GM12878 (cell line): Measurements from ENCODE around the gene ASGR1. TPM values are rescaled to one million over a fixed set of nuclear protein-coding genes. Genes with fewer than 3 reads are reported as not detected.

ENCODE experiments used
- ATAC-seq: fragments of 200-7000 bp; cut with Tn5 transposase; 3 replicates; pipeline ENCODE4 v1.9.1; 2020; ENCODE audit warnings: mild to moderate bottlenecking, moderate library complexity
- BruUV-seq: library from RNA; stranded (reverse); fragments of 400-500 nt; replicated peaks from 2 replicates; lab custom pipeline; 2021; lab: Mats Ljungman, UMichigan
- CTCF ChIA-PET: fragments of 300-600 bp; sonication (Branson Sonifier 250); formaldehyde crosslinking; extraction: SDS; loops from one replicate; lab custom pipeline; 2021; ENCODE audit warnings: inconsistent platforms; lab: Yijun Ruan, JAX
- POLR2A ChIA-PET: fragments of 350-600 bp; formaldehyde crosslinking; extraction: SDS; loops from one replicate; lab custom pipeline; 2021; ENCODE audit warnings: inconsistent platforms; lab: Charles Lee
- RAD21 ChIA-PET: fragments of 300-600 bp; sonication (Branson Sonifier 250); formaldehyde crosslinking; loops from one replicate; lab custom pipeline; 2023; ENCODE audit warnings: antibody characterized with exemption; ENCODE audit not compliant: unreplicated experiment; lab: Charles Lee
- SMC1A ChIA-PET: fragments of 300-600 bp; sonication (Branson Sonifier 250); formaldehyde crosslinking; loops from one replicate; lab custom pipeline; 2023; ENCODE audit not compliant: unreplicated experiment, uncharacterized antibody; lab: Charles Lee
- DNase-seq: peaks from one replicate; pipeline ENCODE4 v3.0.0-alpha.2; 2011; ENCODE audit warnings: low read depth, low spot score
- FAIRE-seq: peaks from 3 replicates; lab custom pipeline; 2011; peaks lifted over from hg19 to GRCh38; lab: Jason Lieb, UNC
- H2AFZ ChIP-seq: 2 replicates; pipeline ENCODE4 v1.6.0; 2011; ENCODE audit warnings: low read depth, low read length, control low read depth; ENCODE audit not compliant: control insufficient read depth
- H3K27ac ChIP-seq: 2 replicates; pipeline ENCODE4 v1.5.1; 2011; ENCODE audit warnings: control low read depth; ENCODE audit not compliant: control insufficient read depth, insufficient read depth
- H3K27me3 ChIP-seq, 2 experiments: replicated peaks in 1 of 2; 2 replicates each; pipeline versions ENCODE4 v1.6.0 to v1.6.1; 2011; ENCODE audit warnings: low read length in 1 of 2; ENCODE audit not compliant: control insufficient read depth in 2 of 2, insufficient read depth in 2 of 2
- H3K36me3 ChIP-seq, 2 experiments: 2 replicates each; pipeline ENCODE4 v1.5.1; 2011; ENCODE audit warnings: low read length in 1 of 2; ENCODE audit not compliant: control insufficient read depth in 2 of 2, insufficient read depth in 2 of 2
- H3K4me1 ChIP-seq: 2 replicates; pipeline ENCODE4 v1.6.1; 2011; ENCODE audit warnings: mild to moderate bottlenecking, low read length, moderate library complexity, mixed read lengths; ENCODE audit not compliant: control insufficient read depth, insufficient read depth
- H3K4me2 ChIP-seq: 2 replicates; pipeline ENCODE4 v1.6.0; 2011; ENCODE audit warnings: control low read depth; ENCODE audit not compliant: control insufficient read depth, insufficient read depth
- H3K4me3 ChIP-seq: fragments of 200-600 bp; sonication (generic); 2 replicates; pipeline ENCODE4 v1.5.1; 2016
- H3K79me2 ChIP-seq: 2 replicates; pipeline ENCODE4 v1.6.0; 2011; ENCODE audit warnings: low read length; ENCODE audit not compliant: control insufficient read depth, insufficient read depth
- H3K9ac ChIP-seq: 2 replicates; pipeline ENCODE4 v1.8.0; 2011; ENCODE audit warnings: low read length, control low read depth, mixed read lengths; ENCODE audit not compliant: control insufficient read depth, insufficient read depth
- H3K9me3 ChIP-seq: replicated peaks from 3 replicates; pipeline ENCODE4 v1.5.1; 2011; ENCODE audit warnings: mild to moderate bottlenecking, low read length; ENCODE audit not compliant: control insufficient read depth, insufficient read depth
- H4K20me1 ChIP-seq: 2 replicates; pipeline ENCODE4 v1.6.0; 2011; ENCODE audit not compliant: control insufficient read depth, insufficient read depth
- CBFB ChIP-seq: IDR thresholded peaks from 2 replicates; pipeline ENCODE4 v1.6.1; 2016; ENCODE audit warnings: antibody characterized with exemption, low read depth
- HDAC2 ChIP-seq: fragments of 200-600 bp; sonication (generic); IDR thresholded peaks from 2 replicates; pipeline ENCODE4 v1.6.1; 2017
- IKZF1 ChIP-seq: fragments of 450-650 bp; conservative IDR thresholded peaks from 2 replicates; pipeline ENCODE4 v1.6.1; 2017; ENCODE audit warnings: antibody characterized with exemption, mild to moderate bottlenecking
- IRF4 ChIP-seq: IDR thresholded peaks from 2 replicates; pipeline ENCODE4 v1.6.1; 2011; ENCODE audit warnings: low read depth, low read length
- NFYA ChIP-seq: IDR thresholded peaks from 2 replicates; pipeline ENCODE4 v1.6.1; 2011; ENCODE audit warnings: low read depth, mild to moderate bottlenecking, low read length, improper control_type of control experiment, borderline replicate concordance
- NFYB ChIP-seq: IDR thresholded peaks from 2 replicates; pipeline ENCODE4 v1.6.1; 2011; ENCODE audit warnings: low read depth, mild to moderate bottlenecking, low read length, improper control_type of control experiment, moderate library complexity; ENCODE audit not compliant: insufficient read depth
- NR2C2 ChIP-seq: IDR thresholded peaks from 2 replicates; pipeline ENCODE4 v1.6.1; 2011; ENCODE audit warnings: borderline replicate concordance, low read depth; ENCODE audit not compliant: control insufficient read depth, insufficient read length
- PAX5 ChIP-seq: IDR thresholded peaks from 2 replicates; pipeline ENCODE4 v1.6.1; 2011; ENCODE audit warnings: low read depth, low read length, borderline replicate concordance
- PML ChIP-seq: IDR thresholded peaks from 2 replicates; pipeline ENCODE4 v1.6.1; 2012; ENCODE audit warnings: low read length, inconsistent platforms
- RAD21 ChIP-seq: IDR thresholded peaks from 2 replicates; pipeline ENCODE4 v1.6.1; 2011; ENCODE audit warnings: mild to moderate bottlenecking, low read depth, low read length, moderate library complexity; ENCODE audit not compliant: insufficient read depth
- RBBP5 ChIP-seq: fragments of 200-600 bp; sonication (generic); conservative IDR thresholded peaks from 2 replicates; pipeline ENCODE4 v1.6.1; 2016
- SKIL ChIP-seq: fragments of 450-650 bp; IDR thresholded peaks from 2 replicates; pipeline ENCODE4 v1.6.1; 2017; ENCODE audit warnings: mild to moderate bottlenecking, low read depth, inconsistent platforms; ENCODE audit not compliant: poor library complexity, severe bottlenecking
- SMARCA5 ChIP-seq: fragments of 450-650 bp; IDR thresholded peaks from 2 replicates; pipeline ENCODE4 v1.6.1; 2017; ENCODE audit warnings: mild to moderate bottlenecking
- TCF12 ChIP-seq: IDR thresholded peaks from 2 replicates; pipeline ENCODE4 v1.6.1; 2011; ENCODE audit warnings: low read depth, mild to moderate bottlenecking, low read length
- WRNIP1 ChIP-seq: IDR thresholded peaks from 2 replicates; pipeline ENCODE4 v1.6.1; 2011; ENCODE audit warnings: low read depth, low read length, improper control_type of control experiment, borderline replicate concordance
- WGBS: methylation state at CpG from one replicate; pipeline ENCODE4 v1.1.6; 2016; ENCODE audit warnings: low lambda C conversion rate; ENCODE audit not compliant: insufficient replicate concordance, insufficient coverage; ENCODE audit errors: missing lambda C conversion rate; 5-methylcytosine and 5-hydroxymethylcytosine counted together
- in situ Hi-C: fragments of 300-500 bp; cut with MboI; formaldehyde crosslinking; loops from 9 replicates; pipeline ENCODE4 v1.14.3; 2018; ENCODE audit warnings: mixed read lengths
- intact Hi-C: fragments of 100-400 bp; cut with micrococcal nuclease; formaldehyde crosslinking; loops from one replicate; pipeline ENCODE4 v1.14.2; 2022; ENCODE audit not compliant: unreplicated experiment
- polyA plus RNA-seq, 11 experiments: library from polyadenylated mRNA; depleted of rRNA in 4 of 11; unstranded in 6 of 11; stranded (reverse) in 5 of 11; fragments of >200 nt; fragmentation: Nextera tagmentation in 4 of 11; fragmentation: Illumina TruSeq in 1 of 11; extraction: Ambion mirVana in 4 of 11; extraction: Trizol in 1 of 11; gene quantifications; 1 replicate in 1 of 11; 2 replicates in 10 of 11; pipeline versions ENCODE4 v1.2.1 to v1.2.3, GENCODE V29; 2011 to 2016; ENCODE audit warnings: inconsistent platforms in 2 of 11, missing spikeins in 2 of 11, low read depth in 1 of 11
- total RNA-seq, 4 experiments: library from RNA; depleted of rRNA in 3 of 4; stranded (reverse); fragments of >200 nt in 3 of 4; fragmentation: Illumina TruSeq in 1 of 4; extraction: Trizol in 1 of 4; gene quantifications; 2 replicates each; pipeline versions ENCODE4 v1.2.1 to v1.2.3, GENCODE V29; 2013 to 2021

Gene ASGR1
- total and polyA plus RNA-seq, 10 of the 15 experiments (the other 5 are each of a cell fraction or from before 2014, with no cell fraction given): 0.06 to 0.34 (median 0.14) TPM; not detected in 6

DNA sequence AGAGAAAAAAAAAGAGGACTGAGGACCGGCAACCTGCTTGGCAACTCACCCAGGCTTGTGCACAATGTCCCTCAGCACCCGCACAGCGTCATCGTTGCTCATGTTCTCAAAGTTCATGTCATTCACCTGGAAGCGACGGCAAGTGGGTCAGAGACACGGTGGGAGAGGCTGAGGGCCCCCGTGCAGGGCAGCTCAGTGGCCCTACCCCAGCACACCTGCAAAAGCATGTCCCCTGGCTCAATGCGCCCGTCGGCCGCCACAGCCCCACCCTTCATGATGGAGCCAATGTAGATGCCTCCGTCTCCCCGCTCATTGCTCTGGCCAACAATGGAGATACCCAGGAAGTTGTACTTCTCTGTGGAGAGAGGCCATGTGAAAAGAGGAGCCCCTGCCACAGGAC lies 49.8 kb upstream of the ASGR1 start:
- intact Hi-C loops (no loop called here), in situ Hi-C loops (no loop called here)
- no peak for ATAC-seq
- no peak for FAIRE-seq
- ChIA-PET RAD21 (no interaction called here), POLR2A (no interaction called here), CTCF (no interaction called here), SMC1A (no interaction called here)
- H3K9ac ChIP-seq: no peak overlapping the region
- H4K20me1 ChIP-seq: no peaks in the 10 kb centered on the region
- H3K4me3 ChIP-seq: no peak overlapping the region
- H3K27ac ChIP-seq: no peak overlapping the region
- H2AFZ ChIP-seq: no peak overlapping the region
- H3K4me2 ChIP-seq: no peak overlapping the region
- no peak for TF ChIP-seq RAD21
- TF ChIP-seq RBBP5: no peak
- TF ChIP-seq IRF4: no peak
- TF ChIP-seq PML: no peak
- TF ChIP-seq IKZF1: no peak
- TF ChIP-seq SMARCA5: no peak
- BruUV-seq: no TSS peak
- no peaks in the 10 kb centered on the region for H3K9me3 ChIP-seq
- peaks cover 6% of the 10 kb centered on the region for H3K4me1 ChIP-seq
- peaks cover 19 to 20% of the 10 kb centered on the region in 2 experiments for H3K36me3 ChIP-seq
- WGBS: 94% methylated on average over 14 of the region's 14 CpGs
- H3K27me3 ChIP-seq: no peaks in the 10 kb centered on the region
- DNase-seq: no peak
- H3K79me2 ChIP-seq: peaks cover 23% of the 10 kb centered on the region

- Histone ChIP-seq H3K4me3 (no peak overlapping the region), H3K27me3 (no peaks in the 10 kb centered on the region), H3K79me2 (peaks cover 5% of the 10 kb centered on the region), H3K36me3 (peaks cover 27 to 31% of the 10 kb centered on the region in 2 experiments), H3K9ac (no peak overlapping the region), H3K9me3 (no peaks in the 10 kb centered on the region), H2AFZ (no peak overlapping the region), H4K20me1 (no peaks in the 10 kb centered on the region), H3K4me2 (no peak overlapping the region), H3K4me1 (no peaks in the 10 kb centered on the region; the same call in 1 of the 2 replicates), H3K27ac (no peak overlapping the region)
- 98% methylated on average over 31 of the region's 31 CpGs for WGBS
- intact Hi-C loops: no loop called here
- ChIA-PET CTCF (no interaction called here), SMC1A (no interaction called here), POLR2A (no interaction called here), RAD21 (no interaction called here)
- ATAC-seq: no peak
- no peak for FAIRE-seq
- no peak for DNase-seq
- BruUV-seq: no TSS peak
- in situ Hi-C loops: no loop called here
- TF ChIP-seq PAX5 (no peak), HDAC2 (no peak), RAD21 (no peak), SKIL (no peak), NFYA (no peak), NR2C2 (no peak), WRNIP1 (no peak), NFYB (no peak), CBFB (no peak), TCF12 (no peak)
These were observed 47.8 kb upstream of the ASGR1 start for GRCh38 chr17:7226721-7227710.
